GM19238 (cell line): Measurements from ENCODE around the gene DDO.

ENCODE experiments used
- DNase-seq: peaks from one replicate; pipeline ENCODE4 v3.0.0; 2011; ENCODE audit warnings: low spot score; ENCODE audit not compliant: insufficient read length

Gene DDO

GRCh38 chr6:110421749-110422443, 6.5 kb upstream of the DDO start:
- no peak for DNase-seq

- DNase-seq: no peak
Measured at GRCh38 chr6:110419028-110419739, 3.8 kb upstream of the DDO start.

GRCh38 chr6:110418594-110418993, 3.2 kb upstream of the DDO start:
- no peak for DNase-seq

- DNase-seq: no peak
Measured at GRCh38 chr6:110414669-110415068, 706 bp downstream of the DDO start.

- no peak for DNase-seq
Measured at GRCh38 chr6:110412360-110412759, 3.0 kb downstream of the DDO start.

- DNase-seq: no peak
Measured at GRCh38 chr6:110410511-110410910, 4.9 kb downstream of the DDO start.

- DNase-seq: no peak
Measured at GRCh38 chr6:110409794-110410193, 5.6 kb downstream of the DDO start.

- no peak for DNase-seq
Measured at GRCh38 chr6:110408901-110409300, 6.5 kb downstream of the DDO start.

- no peak for DNase-seq
Measured at GRCh38 chr6:110404607-110405006, 10.8 kb downstream of the DDO start.

- no peak for DNase-seq
Measured at GRCh38 chr6:110401585-110402176, 13.7 kb downstream of the DDO start.

- no peak for DNase-seq
Measured at GRCh38 chr6:110400208-110400607, 15.2 kb downstream of the DDO start.

- no peak for DNase-seq
Measured at GRCh38 chr6:110399219-110400071, 15.9 kb downstream of the DDO start.

GRCh38 chr6:110398778-110399177, 16.6 kb downstream of the DDO start:
- no peak for DNase-seq

- no peak for DNase-seq
Measured at GRCh38 chr6:110395221-110395620, 20.2 kb downstream of the DDO start.

- DNase-seq: no peak
Measured at GRCh38 chr6:110394409-110394808, 21.0 kb downstream of the DDO start.

GRCh38 chr6:110392727-110393126, 22.6 kb downstream of the DDO start:
- no peak for DNase-seq

GRCh38 chr6:110390404-110390803, 25.0 kb downstream of the DDO start:
- no peak for DNase-seq

- no peak for DNase-seq
Measured at GRCh38 chr6:110389689-110390382, 25.5 kb downstream of the DDO start.

GRCh38 chr6:110387986-110388385, 27.4 kb downstream of the DDO start:
- DNase-seq: no peak

- DNase-seq: no peak
Measured at GRCh38 chr6:110385458-110385863, 29.9 kb downstream of the DDO start.

GRCh38 chr6:110378552-110378951, 36.8 kb downstream of the DDO start:
- no peak for DNase-seq
